Stimulated activated CD8-positive, alpha-beta memory T cell treated with anti-CD3 and anti-CD28 coated beads, Interleukin-7, amount 100 ng/mL, for 4 hours (primary cell): ENCODE results near the gene FNDC10.
"Not testable (repeated sequence)": the region's sequence is repeated elsewhere in the genome, so short reads cannot be mapped to it uniquely, and the experiment has no call there.

Source experiments
- DNase-seq, 2 donors: peaks; one replicate each; pipeline ENCODE4 v3.0.0-alpha.2; 2020; ENCODE audit warnings: low read depth in 2 of 2

Gene FNDC10

DNA sequence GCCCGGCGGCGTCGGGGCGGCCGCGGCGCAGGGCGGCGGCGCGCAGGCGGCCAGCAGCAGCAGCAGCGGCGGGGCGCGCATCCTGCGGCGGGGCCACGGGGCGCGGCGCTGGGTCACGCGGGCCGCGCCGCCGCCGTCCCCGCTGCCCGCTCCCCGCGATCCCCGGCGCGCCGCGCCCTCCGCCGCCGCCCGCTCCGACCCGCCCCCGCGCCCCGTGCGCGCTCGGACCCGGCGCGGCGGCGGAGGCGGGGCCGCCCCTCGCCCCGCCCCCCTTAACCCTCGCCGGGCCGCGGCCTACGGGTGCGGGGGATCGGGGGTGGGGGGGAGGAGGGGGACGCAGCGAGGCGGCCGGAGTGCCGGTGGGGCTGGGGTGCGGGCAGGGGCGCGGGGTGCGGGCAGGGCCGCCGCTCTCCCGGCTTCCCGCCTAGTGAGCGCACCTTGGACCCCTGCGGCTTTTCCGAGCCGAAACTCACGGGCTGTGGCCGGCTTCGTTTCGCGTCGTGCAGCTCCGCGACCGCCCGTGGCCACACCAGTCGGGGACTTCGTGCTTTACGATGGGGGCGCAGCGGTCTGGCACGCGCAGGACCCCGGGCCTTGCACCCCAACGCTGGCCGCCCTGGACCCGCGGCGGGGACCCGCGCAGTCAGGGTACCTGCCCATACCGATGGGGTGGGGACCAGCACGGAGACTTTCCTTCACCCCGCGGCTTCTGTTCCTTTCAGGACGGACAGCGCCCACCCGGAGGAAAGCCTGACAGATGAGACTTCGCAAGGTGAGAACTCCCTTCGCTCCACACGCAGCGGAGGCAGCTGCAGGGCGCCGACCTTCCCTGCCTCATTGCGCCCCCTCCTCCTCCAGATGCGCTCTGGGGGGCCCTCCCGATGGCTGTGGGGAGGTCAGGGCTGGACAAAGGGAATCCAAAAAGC lies at the start of gene FNDC10:
Gene FNDC10 (minus strand): TSS at position 201 of the 926 bp plus-strand sequence. CDS start 120 bp downstream, at position 81.
- no peak for DNase-seq

DNA sequence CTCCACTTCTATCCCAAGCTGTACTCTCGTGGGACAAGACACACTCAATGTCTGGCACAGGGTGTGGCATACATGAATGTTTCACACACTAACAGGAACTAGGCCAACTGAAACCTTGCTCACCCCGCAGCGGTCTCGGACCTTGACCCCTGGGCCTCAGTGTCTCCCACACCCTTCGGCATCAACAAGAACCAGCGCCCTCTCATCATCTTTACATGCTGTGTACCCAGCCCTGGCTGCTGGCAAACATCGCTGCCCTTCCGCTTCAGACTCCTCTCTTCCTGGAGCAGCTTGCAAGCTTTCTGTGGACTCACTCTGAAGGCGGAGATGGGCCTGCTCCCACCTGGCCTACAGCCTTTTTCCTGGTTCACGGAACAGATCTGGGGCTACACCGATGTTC lies 48.3 kb upstream of the FNDC10 start:
- not testable (repeated sequence) for DNase-seq

DNA sequence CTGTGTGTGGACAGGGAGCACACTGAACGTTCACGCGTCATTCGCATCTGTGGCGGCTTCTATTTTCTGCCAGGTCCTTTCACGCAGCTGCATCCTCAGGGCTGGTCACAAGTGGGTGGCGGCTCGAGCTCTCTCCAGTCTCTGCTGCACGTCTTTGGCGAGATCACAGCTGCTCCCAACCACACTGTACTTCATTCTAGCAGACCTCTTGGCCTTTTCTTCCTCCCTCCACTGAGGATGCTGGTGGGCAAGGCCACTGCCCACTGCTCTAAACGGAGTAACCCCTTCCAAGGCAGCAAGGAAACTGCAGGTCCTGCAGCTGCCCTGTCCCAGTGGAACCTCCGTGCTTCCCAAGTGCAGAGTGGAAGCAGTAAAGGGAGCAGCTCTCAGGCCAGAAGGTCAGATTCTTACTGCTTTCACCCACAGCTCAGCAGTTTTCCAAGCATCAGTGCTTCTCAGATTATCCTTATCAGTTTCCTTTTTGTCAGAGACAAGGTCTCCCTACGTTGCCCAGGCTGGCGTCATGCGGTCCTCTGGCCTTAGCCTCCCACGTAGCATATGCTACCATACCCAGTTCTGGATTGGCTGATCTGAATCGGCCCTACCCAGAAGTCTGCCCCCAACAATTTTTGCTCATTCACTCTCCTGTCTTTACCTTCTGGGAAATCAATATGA lies 47.8 kb upstream of the FNDC10 start:
- not testable (repeated sequence) for DNase-seq

DNA sequence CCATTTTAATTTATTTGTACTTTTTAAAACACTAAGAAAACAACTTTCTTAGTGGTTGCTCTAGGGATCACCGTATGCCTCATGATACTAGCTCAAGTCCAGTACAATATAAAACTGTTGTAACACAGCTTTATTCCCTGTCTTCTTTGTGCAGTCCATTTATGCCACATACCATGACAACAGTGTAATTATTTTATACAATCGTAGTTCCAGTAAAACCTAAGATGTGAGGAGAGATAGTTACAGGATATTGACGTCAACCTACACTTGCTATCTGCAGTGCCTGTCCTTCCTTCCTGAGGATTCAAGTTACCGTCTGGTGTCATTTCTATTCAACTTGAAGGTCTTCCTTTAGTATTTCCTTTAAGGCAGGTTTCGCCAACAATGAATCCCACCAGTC lies 46.4 kb upstream of the FNDC10 start:
- DNase-seq, result not testable (repeated sequence)

DNA sequence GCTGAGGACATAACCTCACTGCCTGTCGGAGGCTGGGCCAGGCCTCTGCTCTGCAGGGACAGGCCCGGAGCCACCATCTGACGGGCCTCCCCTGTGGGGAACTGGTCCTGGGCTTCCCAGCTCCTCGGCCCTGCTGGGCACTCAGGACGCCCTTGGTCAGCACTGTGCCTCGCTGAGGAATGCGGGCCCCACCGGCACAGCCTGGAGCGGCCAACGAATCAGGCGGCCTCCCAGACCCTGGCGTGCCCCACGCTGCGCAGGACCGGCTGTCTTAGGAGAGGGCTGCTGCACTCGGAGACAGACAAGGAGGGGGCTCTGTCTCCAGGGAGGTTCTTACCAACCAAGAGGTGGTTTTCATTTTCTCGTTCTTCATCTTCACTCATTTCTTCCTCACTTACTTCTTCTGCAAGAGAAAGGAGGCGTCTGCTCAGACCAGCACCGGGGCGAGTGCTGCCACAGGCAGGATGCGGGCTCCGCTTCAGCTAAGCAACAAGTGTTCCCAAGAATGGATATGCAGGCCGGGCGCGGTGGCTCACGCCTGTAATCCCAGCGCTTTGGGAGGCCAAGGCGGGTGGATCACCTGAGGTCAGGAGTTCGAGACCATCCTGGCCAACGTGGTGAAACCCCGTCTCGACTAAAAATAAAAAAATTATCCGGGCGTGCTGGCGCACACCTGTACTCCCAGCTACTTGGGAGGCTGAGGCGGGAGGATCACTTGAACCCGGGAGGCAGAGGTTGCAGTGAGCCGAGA lies 41.0 kb upstream of the FNDC10 start:
- DNase-seq, result not testable (repeated sequence)

DNA sequence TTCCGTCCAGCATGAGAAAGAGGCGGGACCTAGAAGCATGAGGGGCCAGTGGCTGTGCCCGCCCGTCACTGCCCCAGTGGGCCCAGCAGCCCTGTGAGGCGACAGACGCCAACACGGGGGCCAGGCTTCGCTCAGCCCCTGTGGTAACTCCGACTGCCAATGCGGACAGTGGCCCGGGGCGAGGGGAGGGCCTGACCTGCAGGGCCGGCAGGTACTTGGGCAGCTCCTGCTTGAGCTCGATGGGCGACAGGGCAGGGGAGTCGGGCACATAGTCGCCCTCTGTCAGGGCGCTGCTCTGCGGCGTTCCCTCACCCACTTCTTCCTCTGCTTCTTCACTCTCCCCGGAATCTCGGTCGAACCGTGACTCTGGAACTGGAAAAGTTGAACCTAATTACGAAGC lies 40.1 kb upstream of the FNDC10 start:
- not testable (repeated sequence) for DNase-seq

DNA sequence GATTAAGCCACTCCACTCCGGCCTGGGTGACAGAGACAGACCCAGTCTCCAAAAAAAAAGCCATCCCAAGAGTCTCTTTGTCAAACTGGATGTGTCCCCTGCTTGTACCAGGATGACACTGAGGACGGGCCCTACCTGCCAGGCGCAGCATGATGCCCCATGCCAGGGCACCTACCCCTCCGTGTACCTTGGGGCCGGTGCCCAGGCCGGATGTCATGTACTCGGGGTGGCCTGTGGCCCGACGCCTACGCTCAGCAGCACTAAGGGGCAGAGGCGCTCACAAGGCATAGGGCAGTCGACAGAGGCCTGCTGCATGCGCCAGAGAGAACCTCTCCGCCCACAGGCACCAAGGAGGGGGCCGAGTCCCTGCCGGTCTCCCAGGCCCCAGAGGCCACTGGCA lies 39.4 kb upstream of the FNDC10 start:
- not testable (repeated sequence) for DNase-seq

DNA sequence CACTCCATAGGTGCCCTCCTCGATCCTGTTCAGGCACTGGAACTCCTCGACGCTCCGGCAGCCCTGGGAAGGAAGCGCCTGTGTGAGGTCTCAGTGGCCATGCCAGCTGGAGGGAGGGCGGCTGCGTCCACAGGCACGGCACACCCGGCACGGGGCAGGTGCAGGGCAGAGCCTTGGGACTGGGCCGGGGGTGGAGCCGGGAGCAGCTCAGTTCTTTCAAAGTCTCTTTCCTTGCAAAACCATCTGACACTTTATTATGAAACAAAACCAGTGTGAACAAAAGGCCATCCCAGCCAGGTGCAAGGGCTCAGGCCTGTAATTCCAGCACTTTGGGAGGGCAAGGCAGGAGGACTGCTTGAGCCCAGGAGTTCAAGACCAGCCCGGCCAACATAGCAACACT lies 38.6 kb upstream of the FNDC10 start:
- not testable (repeated sequence) for DNase-seq

DNA sequence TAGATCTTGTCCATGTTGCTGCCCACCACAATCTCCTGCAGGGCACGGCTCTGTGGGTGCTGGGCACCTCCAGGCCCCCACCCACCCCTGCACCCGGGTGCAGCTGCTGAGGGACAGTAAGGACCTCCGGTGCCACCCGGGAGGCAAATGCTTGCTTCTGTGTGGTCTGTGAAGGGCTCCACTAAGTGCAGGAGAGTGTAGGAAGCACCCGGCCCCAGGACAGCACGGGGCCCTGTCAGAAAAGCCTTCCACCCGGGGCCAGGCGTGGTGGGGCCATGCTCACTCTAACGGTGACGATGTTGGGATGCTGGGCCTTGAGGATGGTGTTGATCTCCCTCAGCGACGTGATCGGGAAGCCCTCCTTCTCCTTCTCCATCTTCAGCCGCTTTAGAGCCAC lies 37.5 kb upstream of the FNDC10 start:
- DNase-seq, result not testable (repeated sequence)

DNA sequence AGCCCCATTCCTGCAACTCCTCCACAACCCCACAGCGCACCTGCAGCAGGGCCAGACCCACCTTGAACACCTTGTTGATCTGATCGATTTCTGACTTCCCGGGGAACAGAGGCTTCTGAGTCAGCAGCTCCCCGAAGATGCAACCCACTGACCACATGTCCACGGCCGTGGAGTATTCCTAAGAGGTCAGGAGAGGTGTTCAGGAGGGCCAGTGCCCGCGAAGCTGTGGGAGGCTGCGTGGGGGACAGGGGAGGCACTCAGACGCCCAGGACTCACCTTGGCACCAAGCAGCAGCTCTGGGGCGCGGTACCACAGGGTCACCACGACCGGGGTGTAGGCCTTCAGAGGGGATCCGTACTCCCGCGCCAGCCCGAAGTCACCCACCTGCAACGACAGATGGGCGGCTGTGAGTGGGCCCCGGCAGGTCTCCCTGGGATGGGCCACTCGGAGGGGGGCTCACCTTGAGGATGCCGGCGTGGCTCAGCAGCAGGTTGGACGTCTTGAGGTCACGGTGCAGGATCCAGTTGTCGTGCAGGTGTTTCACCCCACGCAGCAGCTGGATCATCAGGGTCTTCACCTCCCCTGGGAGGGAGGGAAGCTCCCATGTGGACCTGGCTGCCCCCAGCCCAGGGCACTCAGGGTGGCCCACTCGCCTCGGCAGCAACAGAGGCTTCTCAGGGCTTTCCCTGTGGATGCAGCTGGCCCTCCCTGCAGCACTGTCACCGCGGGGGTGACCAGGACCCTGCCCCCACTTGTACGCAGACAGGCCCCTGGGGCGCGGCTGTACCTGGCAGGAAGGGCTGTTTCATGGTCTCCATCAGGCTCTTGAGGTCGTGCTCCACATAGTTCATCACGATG lies 36.9 kb upstream of the FNDC10 start:
- DNase-seq, result not testable (repeated sequence)

DNA sequence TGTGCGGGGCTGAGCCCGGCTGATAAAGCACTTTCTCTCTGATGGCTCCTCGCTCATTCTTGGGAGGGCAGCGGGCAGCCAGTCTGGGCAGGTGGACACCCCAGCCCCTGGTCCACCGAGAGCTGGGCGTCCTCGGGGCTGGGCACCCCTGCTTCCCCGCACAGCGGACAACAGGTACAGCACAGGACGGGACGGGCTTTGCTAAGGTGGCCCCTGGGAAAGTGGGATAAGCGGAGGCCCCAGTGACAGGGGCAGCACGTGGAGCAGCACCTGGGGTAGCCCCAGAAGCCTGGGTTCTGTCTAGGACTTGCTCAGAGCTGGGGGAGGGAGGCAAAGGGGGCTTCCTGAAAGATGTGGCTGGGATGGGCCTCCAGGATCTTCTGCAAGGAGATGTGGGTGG lies 34.7 kb upstream of the FNDC10 start:
- DNase-seq, result not testable (repeated sequence)

DNA sequence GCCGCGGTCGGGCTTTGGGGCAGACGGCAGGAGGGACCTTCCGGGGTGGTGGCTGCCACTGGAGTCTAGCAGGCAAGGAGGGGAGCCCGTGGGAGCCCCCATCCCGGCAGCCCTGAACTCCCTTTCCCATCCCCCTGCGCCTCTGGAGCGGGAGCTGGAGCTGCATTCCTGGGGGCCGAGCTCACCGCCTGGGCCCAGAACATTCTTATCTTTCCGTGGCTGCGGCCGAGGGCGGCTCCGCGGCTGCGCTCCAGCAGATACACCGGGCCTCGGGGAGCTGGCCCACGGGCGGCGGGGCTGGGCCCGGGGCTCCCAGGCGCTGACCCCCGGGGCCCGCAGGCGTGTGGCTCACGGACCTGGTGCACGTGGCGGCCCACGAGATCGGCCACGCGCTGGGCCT lies 33.5 kb upstream of the FNDC10 start:
- not testable (repeated sequence) for DNase-seq

DNA sequence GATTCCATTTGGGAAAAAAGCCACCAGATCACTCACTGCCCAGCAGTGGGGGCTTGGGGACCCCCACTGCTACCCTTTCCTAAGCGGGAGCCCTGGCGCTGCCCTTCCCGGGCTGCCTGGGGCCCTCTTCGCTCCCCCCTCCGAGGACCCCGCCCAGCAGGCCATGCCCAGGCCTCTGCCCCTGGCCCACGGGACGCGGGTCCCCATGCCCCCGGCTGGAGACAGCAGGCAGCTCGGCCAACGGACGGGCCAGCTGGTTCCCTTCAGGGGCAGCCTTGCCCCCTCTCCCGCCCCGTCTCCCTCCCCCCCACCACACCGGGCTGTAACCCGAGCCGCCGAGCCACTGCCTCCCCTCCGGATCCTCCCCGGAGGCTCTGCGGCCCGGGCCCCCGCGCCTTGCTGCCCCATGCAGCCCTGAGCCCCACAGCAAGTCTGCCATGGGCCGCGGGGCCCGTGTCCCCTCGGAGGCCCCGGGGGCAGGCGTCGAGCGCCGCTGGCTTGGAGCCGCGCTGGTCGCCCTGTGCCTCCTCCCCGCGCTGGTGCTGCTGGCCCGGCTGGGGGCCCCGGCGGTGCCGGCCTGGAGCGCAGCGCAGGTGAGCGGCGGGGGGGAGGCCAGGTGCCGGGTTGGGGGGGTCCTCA lies 32.0 kb upstream of the FNDC10 start, which contains the start of gene MMP23B:
Gene MMP23B (plus strand): TSS at position 392 of the 639 bp plus-strand sequence. CDS start 46 bp downstream, at position 438.
- no peak for DNase-seq

DNA sequence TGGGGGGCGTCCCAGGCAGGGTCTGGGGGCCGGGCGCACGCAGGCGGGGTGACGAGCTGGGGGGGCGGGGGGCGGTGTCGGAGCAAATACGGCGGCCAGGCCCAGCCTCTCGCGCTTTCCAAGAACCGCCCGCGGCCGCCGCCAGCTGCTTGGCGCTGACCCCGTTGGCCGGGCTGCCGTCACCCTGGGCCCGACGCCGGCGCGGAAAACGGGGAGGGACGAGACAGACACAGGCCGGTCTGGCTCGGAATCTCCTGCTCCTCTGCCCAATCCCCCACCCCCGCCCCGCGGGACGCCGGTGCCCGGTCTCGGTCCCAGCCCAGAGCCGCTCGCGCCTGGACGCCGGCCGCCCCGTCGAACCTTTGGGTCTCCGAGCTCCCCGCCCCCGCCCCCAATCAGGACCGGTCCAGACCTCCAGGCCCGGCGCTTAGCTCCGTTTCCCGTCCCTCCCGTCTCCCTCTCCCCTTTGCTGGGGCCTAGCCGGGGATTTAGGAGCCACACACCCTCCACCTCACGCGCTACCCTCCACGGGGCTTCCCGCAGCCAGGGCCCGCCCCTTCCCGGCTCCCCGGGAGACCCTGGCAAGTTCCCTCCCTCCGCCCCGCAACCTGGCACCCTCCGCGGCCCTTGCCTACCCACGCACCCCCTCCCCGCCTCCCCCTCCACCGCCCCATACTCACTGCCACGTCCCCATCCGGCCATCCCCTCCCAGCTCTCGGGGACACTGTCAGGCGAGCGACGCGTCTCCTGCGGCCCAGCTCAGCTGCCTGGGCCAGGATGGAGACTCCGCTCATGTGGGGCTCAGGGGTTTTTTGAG lies 31.2 kb upstream of the FNDC10 start:
- peak; percentile 17 to 42 for DNase-seq

DNA sequence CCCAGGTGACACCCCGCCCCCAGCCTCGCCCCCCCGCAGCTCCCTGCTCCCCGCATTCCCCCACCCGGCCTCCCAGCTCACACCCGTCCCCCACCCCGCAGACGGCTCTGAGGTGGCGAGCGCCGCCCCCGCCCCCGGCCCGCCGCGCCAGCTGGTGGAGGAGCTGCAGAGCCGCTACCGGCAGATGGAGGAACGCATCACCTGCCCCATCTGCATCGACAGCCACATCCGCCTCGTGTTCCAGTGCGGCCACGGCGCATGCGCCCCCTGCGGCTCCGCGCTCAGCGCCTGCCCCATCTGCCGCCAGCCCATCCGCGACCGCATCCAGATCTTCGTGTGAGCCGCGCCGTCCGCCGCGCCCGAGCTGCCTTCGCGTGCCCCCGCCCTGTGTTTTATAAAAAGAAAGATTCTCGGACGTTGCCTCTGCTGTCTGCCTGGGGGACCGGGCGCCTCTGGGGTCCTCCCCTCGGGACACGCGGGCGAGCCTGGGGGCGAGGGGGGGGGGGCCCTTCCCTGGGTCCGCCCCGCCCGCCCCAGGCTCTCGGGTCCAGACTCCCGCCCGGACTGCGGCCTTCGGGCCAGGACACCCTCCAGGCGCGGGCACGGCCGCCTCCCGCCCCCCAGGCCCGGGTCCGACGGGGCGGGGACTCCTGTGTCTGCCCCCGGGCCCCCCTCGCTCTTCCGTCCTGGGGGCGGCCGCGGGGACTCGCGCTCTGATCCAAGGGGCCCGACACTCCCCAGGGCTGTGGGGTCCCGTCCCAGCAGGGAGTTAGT lies 30.4 kb upstream of the FNDC10 start:
- peak; percentile 87 to 95 for DNase-seq

DNA sequence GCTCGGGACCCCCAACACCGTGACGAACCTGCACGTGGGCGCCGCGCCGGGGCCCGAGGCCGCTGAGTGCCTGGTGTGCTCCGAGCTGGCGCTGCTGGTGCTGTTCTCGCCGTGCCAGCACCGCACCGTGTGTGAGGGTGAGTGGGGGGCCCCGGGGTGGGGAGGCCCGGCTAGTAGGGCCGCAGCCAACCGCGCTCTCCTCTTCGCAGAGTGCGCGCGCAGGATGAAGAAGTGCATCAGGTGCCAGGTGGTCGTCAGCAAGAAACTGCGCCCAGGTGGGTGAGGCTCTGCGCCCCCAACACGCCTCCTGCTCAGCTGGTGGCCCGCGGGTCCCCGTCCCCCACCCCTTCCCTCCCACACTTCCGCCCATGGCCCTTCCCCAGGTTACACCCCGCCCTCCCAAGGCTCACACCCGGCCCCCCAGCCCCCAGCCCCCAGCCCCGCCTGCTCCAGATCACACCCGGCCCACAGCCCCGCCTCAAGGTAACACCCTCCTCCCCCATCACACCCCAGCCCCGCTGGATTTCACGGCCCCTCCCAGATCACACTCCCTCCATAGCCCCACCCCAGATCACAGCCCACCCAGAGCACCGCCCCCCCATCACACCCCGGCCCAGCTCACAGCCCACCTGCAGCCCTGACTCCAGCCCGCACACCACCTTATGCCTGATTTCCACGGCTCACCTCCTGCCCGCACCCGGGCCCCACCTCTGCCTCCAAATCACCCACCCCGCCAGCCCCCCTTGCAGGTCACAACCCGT lies 29.7 kb upstream of the FNDC10 start:
- DNase-seq, result peak; percentile 75 to 82

DNA sequence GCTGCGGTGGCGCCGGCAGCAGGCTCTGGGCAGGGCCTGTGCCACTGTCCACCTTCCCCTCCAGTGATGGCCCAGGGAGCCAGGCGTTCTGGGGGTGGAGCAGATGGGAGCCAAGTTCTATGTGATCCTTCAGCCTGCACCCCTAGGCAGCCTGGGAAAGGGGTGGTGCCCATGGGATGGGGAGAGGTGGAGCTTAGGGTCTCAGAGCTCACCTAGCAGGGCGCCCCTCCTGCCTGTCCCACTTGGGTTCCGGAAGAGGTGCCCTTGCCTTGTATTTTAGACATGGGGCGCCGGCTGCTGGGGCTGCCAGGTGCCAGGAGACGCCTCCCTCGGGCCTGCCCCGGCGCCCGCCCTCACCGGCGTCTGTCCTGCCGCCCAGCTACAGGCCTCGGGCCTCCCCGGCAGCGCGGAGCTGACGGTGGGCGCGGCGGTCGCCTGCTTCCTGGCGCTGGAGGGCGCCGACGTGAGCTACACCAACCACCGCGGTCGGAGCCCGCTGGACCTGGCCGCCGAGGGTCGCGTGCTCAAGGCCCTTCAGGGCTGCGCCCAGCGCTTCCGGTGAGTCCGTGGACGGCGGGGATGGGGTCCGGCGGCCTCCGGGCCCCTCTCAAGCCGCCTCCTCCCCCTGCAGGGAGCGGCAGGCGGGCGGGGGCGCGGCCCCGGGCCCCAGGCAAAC lies 29.0 kb upstream of the FNDC10 start:
- peak in 1 of 2 donors; percentile 27 for DNase-seq
